Dedifferentiated amniotic fluid mesenchymal stem cell (primary cell): ENCODE results near the gene EGLN3.

Experiments
- DNase-seq: peaks from one replicate; pipeline ENCODE4 v3.0.0-alpha.2; 2016; ENCODE audit errors: extremely low spot score

EGLN3 gene

GRCh38 chr14:33910435-33910834 lies 40.4 kb downstream of the EGLN3 start:
- DNase-seq, result no peak

GRCh38 chr14:33909380-33910084 lies 41.3 kb downstream of the EGLN3 start:
- no peak for DNase-seq

GRCh38 chr14:33908540-33909223 lies 42.2 kb downstream of the EGLN3 start:
- DNase-seq, result no peak

GRCh38 chr14:33906968-33907367 lies 43.9 kb downstream of the EGLN3 start:
- DNase-seq, result no peak

DNA sequence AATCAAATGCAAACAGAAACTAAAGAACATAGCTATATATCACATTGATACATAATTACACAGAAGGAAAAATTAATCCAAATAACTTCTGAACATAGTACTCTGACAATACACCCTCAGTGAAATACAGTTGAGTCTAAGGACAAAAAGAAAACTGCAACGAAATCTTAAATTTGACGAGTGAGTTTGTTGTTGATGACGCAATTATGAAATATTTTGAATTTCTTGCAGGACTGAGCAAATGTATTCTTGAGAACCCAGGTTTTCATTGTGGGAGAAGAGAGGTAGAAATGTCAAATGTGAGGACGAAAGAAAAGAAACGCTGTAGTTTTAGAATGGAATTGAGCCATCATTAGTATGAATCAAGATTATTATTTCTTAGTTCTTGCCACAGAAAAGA lies 46.3 kb downstream of the EGLN3 start:
- DNase-seq, result no peak

DNA sequence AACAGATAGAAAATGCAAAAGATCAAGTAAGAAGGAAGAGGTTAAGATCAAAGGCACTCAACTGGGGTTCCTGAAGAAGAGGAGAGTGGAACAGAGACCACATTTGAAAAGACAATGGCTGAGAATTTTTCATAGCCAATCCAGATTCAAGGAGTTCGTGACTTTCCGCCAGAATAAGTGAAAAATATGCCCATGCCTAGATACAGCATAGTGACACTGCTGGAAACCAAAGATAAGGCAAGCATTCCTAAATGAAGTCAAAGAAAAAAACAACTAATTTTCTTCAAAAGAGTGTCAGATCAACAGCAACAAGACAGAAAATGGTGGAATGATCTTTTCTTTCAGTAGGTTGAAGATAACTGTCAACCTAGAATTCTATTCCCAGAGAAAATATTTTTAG lies 47.5 kb downstream of the EGLN3 start:
- no peak for DNase-seq

- no peak for DNase-seq
Observed at GRCh38 chr14:33902363-33902762, 48.5 kb downstream of the EGLN3 start.

DNA sequence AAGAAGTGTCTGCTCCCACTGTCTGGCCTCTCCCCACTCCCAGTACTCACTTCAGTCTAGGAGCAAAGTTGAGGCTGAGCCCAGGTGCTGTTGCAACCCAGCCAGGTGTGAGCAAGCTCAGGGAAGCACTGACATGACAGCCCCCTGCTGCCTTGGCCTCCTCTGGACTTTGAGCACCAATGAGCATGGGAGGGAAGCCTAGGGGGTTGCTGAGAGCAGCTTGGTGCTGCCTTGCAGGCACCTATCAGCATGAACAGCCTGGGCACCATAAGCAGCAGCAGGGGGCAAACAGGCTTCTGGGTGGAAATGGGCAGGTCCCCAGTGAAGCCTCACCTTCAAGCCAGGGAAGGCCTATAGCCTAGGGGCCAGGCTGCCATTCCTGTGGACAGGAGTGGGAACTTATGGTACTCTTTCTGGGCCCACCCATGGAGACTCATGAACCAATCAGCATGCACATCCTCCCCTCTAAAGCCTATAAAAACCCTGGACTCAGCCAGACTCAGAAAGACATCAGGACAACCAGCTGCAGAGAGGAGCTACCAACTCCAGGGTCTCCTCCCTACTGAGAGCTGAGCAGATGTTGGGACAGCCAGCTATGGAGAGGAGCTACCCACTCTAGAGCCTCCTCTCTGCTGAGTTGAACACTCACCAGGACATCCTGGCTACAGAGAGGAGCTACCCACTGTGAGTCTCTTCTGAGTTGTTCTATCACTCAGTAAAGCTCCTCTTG lies 49.3 kb downstream of the EGLN3 start:
- DNase-seq, result no peak

- DNase-seq, result no peak
Observed at GRCh38 chr14:33900706-33901105, 50.2 kb downstream of the EGLN3 start.

DNA sequence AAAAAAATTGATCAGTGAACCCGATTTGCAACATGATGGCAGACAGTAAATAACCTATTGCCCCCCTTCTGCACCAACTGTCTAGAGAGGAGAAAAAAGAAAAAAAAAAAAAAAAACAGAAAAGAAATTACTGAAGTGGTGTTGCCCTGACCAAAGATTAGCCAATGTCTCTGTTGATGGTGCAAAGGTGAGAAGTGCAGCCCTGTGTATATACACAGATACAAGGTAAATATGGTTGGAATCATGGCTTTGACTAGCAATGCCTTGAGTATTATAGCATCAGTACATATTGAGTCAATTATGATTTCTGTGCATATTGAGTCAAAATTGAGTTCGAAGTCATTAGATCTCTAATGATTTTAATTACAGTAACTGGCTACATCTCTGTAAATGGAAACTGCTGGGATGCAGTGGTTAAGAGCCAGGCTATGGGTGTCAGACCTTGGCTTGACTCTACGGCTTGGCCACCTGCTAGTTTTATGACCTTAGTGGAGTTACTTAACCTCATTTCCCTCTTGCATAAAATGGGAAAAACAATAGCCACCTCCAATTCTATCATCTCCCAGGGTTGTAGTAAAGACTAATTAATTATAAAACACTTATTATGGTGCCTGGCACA lies 51.0 kb downstream of the EGLN3 start:
- no peak for DNase-seq

DNA sequence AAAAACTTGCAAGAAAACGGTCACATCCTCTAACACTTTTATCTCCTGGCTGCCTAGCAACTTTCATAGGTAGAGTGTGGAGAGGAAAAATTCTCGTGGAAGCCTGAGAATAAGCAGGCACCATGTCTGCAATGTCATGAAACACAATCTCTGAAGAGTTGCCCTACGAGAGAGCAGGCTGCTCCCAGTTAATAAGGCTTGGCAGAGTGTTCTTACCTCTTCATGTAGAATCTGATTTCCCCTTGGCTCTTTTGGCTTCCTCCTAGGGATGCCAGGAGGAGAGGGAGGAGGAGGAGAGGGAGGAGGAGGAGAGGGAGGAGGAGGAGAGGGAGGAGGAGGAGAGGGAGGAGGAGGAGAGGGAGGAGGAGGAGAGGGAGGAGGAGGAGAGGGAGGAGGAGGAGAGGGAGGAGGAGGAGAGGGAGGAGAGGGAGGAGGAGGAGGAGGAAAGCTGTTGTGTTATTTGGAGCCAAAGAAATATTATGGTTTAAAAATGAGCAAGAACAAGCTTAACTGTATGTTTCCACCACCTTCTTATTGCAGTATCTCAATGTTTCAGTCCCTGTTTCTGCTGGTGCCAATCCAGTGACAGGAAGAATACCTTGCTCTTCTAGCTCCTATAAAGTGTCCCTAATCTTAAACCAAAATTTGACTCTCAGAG lies 52.9 kb downstream of the EGLN3 start:
- DNase-seq, result no peak

DNA sequence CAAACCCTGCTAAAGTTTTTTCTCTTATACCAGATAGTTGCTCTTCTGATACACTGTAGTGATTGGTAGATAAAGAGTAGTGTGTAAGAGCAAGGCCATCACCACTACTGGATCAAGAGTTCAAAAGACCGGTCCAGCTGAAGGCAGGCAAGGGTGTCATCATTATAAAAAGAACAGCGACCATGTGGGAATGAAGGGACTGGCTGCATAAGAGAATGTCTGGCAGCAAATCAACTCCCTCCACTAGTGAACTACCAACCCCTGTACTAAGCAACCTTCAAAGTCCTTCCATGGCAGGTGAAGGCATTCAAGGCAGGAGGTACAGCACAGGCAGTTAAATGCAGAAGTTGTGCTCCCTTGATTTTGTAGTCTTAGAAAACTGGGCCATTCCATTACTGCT lies 53.5 kb downstream of the EGLN3 start:
- no peak for DNase-seq

DNA sequence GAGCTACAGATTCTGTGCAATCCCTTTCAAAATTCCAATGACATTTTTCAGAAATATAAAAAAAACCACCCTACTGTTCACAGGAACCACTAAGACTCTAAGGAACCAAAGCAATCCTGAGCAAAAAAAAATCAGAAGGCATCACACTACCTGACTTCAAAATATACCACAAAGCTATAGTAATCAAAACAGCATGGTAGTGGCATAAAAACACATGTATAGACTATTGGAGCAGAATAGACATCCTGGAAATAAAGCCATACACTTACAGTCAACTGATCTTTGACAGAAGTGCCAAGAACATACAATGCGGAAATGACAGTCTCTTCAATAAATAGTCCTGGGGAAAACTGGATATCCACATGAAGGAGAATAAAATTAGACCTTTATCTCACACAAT lies 56.5 kb downstream of the EGLN3 start:
- no peak for DNase-seq

- no peak for DNase-seq
Observed at GRCh38 chr14:33891700-33892099, 59.2 kb downstream of the EGLN3 start.

- DNase-seq, result no peak
Observed at GRCh38 chr14:33884916-33885315, 66.0 kb downstream of the EGLN3 start.

- DNase-seq, result no peak
Observed at GRCh38 chr14:33880330-33880729, 70.5 kb downstream of the EGLN3 start.

DNA sequence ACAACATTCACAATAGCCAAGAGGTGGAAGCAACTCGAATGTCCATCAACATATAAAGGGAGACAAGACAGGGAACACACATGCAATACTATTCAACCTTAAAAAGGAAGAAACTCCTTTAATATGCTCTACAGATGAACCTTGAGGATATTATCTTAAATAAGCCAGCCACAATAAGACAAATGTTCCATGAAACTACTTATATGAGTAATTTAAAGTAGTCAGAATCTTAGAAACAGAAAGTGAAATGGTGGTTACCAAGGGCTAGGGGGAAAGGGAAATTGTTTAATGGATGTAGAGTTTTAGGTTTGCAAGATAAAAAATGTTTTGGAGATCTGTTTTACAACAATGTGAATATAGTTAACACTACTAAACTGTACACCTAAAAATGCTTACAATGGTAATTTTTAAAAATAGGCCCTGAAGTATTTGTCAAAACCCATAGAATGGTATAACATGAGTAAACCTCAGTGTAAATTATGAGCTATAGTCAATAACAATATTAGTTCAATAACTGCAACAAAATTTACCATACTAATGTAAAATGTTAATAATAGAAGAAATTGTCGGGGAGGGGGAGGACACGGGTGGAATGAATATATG lies 71.1 kb downstream of the EGLN3 start:
- DNase-seq, result no peak

GRCh38 chr14:33876274-33876673 lies 74.6 kb downstream of the EGLN3 start:
- DNase-seq, result no peak
